ENCODE results near the gene GALNT4.

DNA sequence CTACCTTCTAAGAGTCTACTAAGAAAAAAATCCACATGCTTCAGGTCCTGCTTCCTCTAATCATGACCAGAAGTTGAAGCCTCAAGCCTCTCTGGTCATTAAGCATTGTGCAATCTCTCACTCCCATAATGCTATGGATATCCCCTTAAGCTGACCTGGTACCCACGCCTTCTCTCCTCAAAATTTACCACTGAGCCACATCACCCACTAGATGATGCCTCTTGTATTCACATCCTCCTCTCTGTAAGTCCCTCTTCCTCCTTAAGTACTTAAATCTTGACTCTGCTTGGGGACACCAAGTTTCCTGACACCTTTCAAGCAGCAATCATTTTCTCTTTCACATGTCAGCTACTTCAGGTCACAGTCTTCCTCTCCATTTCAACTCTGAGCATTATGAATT lies 9.8 kb downstream of the GALNT4 start:
- TF ChIP-seq, protein P1, sequence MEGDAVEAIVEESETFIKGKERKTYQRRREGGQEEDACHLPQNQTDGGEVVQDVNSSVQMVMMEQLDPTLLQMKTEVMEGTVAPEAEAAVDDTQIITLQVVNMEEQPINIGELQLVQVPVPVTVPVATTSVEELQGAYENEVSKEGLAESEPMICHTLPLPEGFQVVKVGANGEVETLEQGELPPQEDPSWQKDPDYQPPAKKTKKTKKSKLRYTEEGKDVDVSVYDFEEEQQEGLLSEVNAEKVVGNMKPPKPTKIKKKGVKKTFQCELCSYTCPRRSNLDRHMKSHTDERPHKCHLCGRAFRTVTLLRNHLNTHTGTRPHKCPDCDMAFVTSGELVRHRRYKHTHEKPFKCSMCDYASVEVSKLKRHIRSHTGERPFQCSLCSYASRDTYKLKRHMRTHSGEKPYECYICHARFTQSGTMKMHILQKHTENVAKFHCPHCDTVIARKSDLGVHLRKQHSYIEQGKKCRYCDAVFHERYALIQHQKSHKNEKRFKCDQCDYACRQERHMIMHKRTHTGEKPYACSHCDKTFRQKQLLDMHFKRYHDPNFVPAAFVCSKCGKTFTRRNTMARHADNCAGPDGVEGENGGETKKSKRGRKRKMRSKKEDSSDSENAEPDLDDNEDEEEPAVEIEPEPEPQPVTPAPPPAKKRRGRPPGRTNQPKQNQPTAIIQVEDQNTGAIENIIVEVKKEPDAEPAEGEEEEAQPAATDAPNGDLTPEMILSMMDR (optimal IDR thresholded peaks at IDR 0.05 in 1 of 3, IDR thresholded peaks at IDR 0.05 in 1 of 3, conservative IDR thresholded peaks at IDR 0.05 in 1 of 3; ENCODE audit: extremely low read depth in 1 of 3, insufficient read depth in 2 of 3, low read length in 3 of 3) = no peak
- TF ChIP-seq EZH2 (IDR thresholded peaks at IDR 0.05; ENCODE audit: low read length) = no peak
